Keratinocyte (primary cell): Measurements from ENCODE around the gene SREBF1. TPM values are rescaled to one million over a fixed set of nuclear protein-coding genes. Genes with fewer than 3 reads are reported as not detected.

Experiments
- DNase-seq: peaks from one replicate; pipeline ENCODE4 v3.0.0-alpha.2; 2011; ENCODE audit warnings: low read depth, missing footprints, low spot score
- FAIRE-seq: peaks from 2 replicates; lab custom pipeline; 2011; peaks lifted over from hg19 to GRCh38; lab: Jason Lieb, UNC
- H2AFZ ChIP-seq: 2 replicates; pipeline ENCODE4 v1.6.0; 2012; ENCODE audit warnings: low read length, control low read depth, inconsistent platforms; ENCODE audit not compliant: control insufficient read depth
- H3K27ac ChIP-seq: 2 replicates; pipeline ENCODE4 v1.5.1; 2011; ENCODE audit warnings: low read length; ENCODE audit not compliant: control insufficient read depth, insufficient read depth
- H3K27me3 ChIP-seq: 3 replicates; pipeline ENCODE4 v1.6.0; 2011; ENCODE audit warnings: low read length; ENCODE audit not compliant: control insufficient read depth, insufficient read depth; ENCODE audit errors: extremely low read depth
- H3K36me3 ChIP-seq, 2 experiments: 2 replicates in 1 of 2; 3 replicates in 1 of 2; pipeline ENCODE4 v1.5.1; 2011; ENCODE audit warnings: low read length in 2 of 2, mild to moderate bottlenecking in 1 of 2; ENCODE audit not compliant: control insufficient read depth in 2 of 2, insufficient read depth in 2 of 2; ENCODE audit errors: extremely low read depth in 1 of 2
- H3K4me1 ChIP-seq: 3 replicates; pipeline ENCODE4 v1.5.1; 2011; ENCODE audit warnings: low read length; ENCODE audit not compliant: control insufficient read depth, insufficient read depth; ENCODE audit errors: extremely low read depth
- H3K4me2 ChIP-seq: 3 replicates; pipeline ENCODE4 v1.6.0; 2011; ENCODE audit warnings: low read depth, low read length; ENCODE audit not compliant: control insufficient read depth, insufficient read depth; ENCODE audit errors: extremely low read depth
- H3K4me3 ChIP-seq, 3 experiments: fragments of 200-600 bp in 1 of 3; sonication (generic) in 1 of 3; 2 replicates in 2 of 3; 3 replicates in 1 of 3; pipeline ENCODE4 v1.5.1; 2011 to 2016; ENCODE audit warnings: low read length in 3 of 3, mild to moderate bottlenecking in 3 of 3, control low read depth in 2 of 3, inconsistent platforms in 1 of 3, low read depth in 1 of 3, mixed read lengths in 1 of 3, mixed run types in 1 of 3, moderate library complexity in 1 of 3; ENCODE audit not compliant: control insufficient read depth in 2 of 3, insufficient read depth in 2 of 3; ENCODE audit errors: extremely low read depth in 1 of 3
- H3K79me2 ChIP-seq: 2 replicates; pipeline ENCODE4 v1.6.0; 2012; ENCODE audit warnings: low read length; ENCODE audit not compliant: control insufficient read depth, insufficient read depth
- H3K9ac ChIP-seq: 3 replicates; pipeline ENCODE4 v1.6.0; 2011; ENCODE audit warnings: low read length; ENCODE audit not compliant: control insufficient read depth, insufficient read depth; ENCODE audit errors: extremely low read depth
- H3K9me1 ChIP-seq: 3 replicates; pipeline ENCODE4 v1.6.0; 2011; ENCODE audit warnings: low read length; ENCODE audit not compliant: control insufficient read depth, insufficient read depth; ENCODE audit errors: extremely low read depth
- H3K9me3 ChIP-seq: 2 replicates; pipeline ENCODE4 v1.5.1; 2012; ENCODE audit warnings: low read depth, low read length; ENCODE audit not compliant: control insufficient read depth
- H4K20me1 ChIP-seq: 3 replicates; pipeline ENCODE4 v1.6.0; 2011; ENCODE audit warnings: low read length; ENCODE audit not compliant: control insufficient read depth, insufficient read depth; ENCODE audit errors: extremely low read depth
- CTCF ChIP-seq, 3 experiments: IDR thresholded peaks in 1 of 3; conservative IDR thresholded peaks in 1 of 3; optimal IDR thresholded peaks in 1 of 3; 2 replicates in 2 of 3; 3 replicates in 1 of 3; pipeline versions ENCODE3 to v1.5.1; 2011; ENCODE audit warnings: low read length in 3 of 3, mild to moderate bottlenecking in 3 of 3, moderate library complexity in 2 of 3, control low read depth in 1 of 3, inconsistent platforms in 1 of 3; ENCODE audit not compliant: insufficient read depth in 2 of 3; ENCODE audit errors: extremely low read depth in 1 of 3
- EZH2 ChIP-seq: IDR thresholded peaks from one replicate; pipeline ENCODE4 v1.6.1; 2012; ENCODE audit warnings: inconsistent platforms, mild to moderate bottlenecking, low read length, moderate library complexity
- dilution Hi-C: fragments of 300-500 bp; cut with MboI; formaldehyde crosslinking; loops from one replicate; pipeline ENCODE4 v1.7.0; 2020; ENCODE audit warnings: low sequenced_read_pairs; ENCODE audit not compliant: extremely low pct_ligation_motif_present
- polyA plus RNA-seq, 5 experiments: library from polyadenylated mRNA; depleted of rRNA in 3 of 5; stranded (reverse) in 3 of 5; stranded (forward) in 1 of 5; unstranded in 1 of 5; fragments of >200 nt; gene quantifications; 1 replicate in 1 of 5; 2 replicates in 3 of 5; 3 replicates in 1 of 5; pipeline versions ENCODE4 v1.2.1 to v1.2.3, GENCODE V29; 2011 to 2012; ENCODE audit warnings: missing spikeins in 2 of 5, low read depth in 1 of 5, low replicate concordance in 1 of 5

SREBF1 gene
- polyA plus RNA-seq, 1 donor (not counting 4 experiments of a cell fraction or from before 2014, with no cell fraction given), result 51.7 TPM

GRCh38 chr17:17792037-17792550 lies 44.7 kb downstream of the SREBF1 start:
- no peaks in the 10 kb centered on the region for H3K9me3 ChIP-seq
- H3K79me2 ChIP-seq, result peaks cover 37% of the 10 kb centered on the region
- DNase-seq (no peak), FAIRE-seq (no peak)
- no peak overlapping the region for H3K27ac ChIP-seq
- no peak overlapping the region for H2AFZ ChIP-seq
- dilution Hi-C loops, result no loop called here
- TF ChIP-seq EZH2, result no peak
- TF ChIP-seq CTCF (optimal IDR thresholded peaks at IDR 0.05 in 1 of 3, IDR thresholded peaks at IDR 0.05 in 1 of 3, conservative IDR thresholded peaks at IDR 0.05 in 1 of 3; ENCODE audit: extremely low read depth in 1 of 3, insufficient read depth in 2 of 3, low read length in 3 of 3), result no peak
- H3K4me1 ChIP-seq, result no peaks in the 10 kb centered on the region
- H3K4me2 ChIP-seq, result no peak overlapping the region
- H3K36me3 ChIP-seq, result peaks cover 10 to 23% of the 10 kb centered on the region in 2 experiments
- H3K9ac ChIP-seq, result no peak overlapping the region
- H4K20me1 ChIP-seq, result peaks cover 5% of the 10 kb centered on the region
- no peak overlapping the region for H3K4me3 ChIP-seq
- H3K9me1 ChIP-seq, result no peaks in the 10 kb centered on the region
- H3K27me3 ChIP-seq, result no peaks in the 10 kb centered on the region

GRCh38 chr17:17790637-17791464 lies 45.9 kb downstream of the SREBF1 start:
- no peak overlapping the region for H3K4me2 ChIP-seq
- no peak overlapping the region for H3K27ac ChIP-seq
- DNase-seq (no peak), FAIRE-seq (no peak)
- no peaks in the 10 kb centered on the region for H3K9me1 ChIP-seq
- no peak overlapping the region for H3K4me3 ChIP-seq
- H3K36me3 ChIP-seq, result peaks cover 9 to 17% of the 10 kb centered on the region in 2 experiments
- H3K79me2 ChIP-seq, result peaks cover 46% of the 10 kb centered on the region
- H2AFZ ChIP-seq, result no peak overlapping the region
- peaks cover 7% of the 10 kb centered on the region for H3K4me1 ChIP-seq
- peaks cover 5% of the 10 kb centered on the region for H4K20me1 ChIP-seq
- H3K9ac ChIP-seq, result no peak overlapping the region
- H3K27me3 ChIP-seq, result no peaks in the 10 kb centered on the region
- H3K9me3 ChIP-seq, result no peaks in the 10 kb centered on the region
- TF ChIP-seq EZH2 (no peak), CTCF (optimal IDR thresholded peaks at IDR 0.05 in 1 of 3, IDR thresholded peaks at IDR 0.05 in 1 of 3, conservative IDR thresholded peaks at IDR 0.05 in 1 of 3; ENCODE audit: extremely low read depth in 1 of 3, insufficient read depth in 2 of 3, low read length in 3 of 3) (no peak)
- dilution Hi-C loops, result no loop called here
